Measurements from ENCODE around the gene PRKAG2.

The PRKAG2 gene

DNA sequence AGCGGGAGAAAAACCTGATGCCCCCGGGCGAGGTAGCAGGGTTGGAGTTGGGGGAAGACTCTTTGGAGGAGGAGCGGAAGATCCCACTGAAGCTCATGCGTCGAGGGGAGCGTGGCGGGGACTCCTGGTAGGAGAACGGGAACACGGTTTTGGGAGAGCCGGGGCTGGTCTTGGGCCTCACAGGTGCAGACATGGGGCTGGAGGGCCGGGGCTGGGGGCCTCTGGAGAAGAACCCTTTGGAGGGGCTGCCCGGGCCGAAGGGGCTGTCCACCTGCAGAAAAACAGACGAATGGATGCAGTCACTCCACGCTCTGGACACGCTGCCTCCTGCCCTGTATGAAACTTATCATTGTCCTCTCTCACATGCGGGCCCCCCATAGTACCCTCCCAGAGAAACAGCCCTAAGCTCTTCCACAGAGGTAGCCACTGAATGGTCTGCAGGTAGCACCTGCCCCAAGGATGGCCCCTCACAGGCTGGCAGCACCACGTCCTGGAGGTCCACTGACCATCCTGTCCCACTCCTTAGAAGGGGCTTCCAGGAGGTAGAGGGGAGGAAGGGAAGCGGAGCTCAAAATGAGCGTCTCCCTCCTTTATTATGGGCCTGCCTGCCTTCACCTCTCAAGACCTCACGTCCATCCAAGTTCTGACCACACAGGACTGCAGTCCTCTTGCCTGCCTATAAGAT lies 95.6 kb downstream of the PRKAG2 start:
- no peaks in the 10 kb centered on the region for H3K79me2 ChIP-seq (ENCODE audit: low read length)
- no peak overlapping the region for H3K4me2 ChIP-seq (ENCODE audit: low read length)
- TF ChIP-seq EZH2phosphoT487 (IDR thresholded peaks at IDR 0.05; ENCODE audit: low read depth), result no peak
- TF ChIP-seq, protein P1, sequence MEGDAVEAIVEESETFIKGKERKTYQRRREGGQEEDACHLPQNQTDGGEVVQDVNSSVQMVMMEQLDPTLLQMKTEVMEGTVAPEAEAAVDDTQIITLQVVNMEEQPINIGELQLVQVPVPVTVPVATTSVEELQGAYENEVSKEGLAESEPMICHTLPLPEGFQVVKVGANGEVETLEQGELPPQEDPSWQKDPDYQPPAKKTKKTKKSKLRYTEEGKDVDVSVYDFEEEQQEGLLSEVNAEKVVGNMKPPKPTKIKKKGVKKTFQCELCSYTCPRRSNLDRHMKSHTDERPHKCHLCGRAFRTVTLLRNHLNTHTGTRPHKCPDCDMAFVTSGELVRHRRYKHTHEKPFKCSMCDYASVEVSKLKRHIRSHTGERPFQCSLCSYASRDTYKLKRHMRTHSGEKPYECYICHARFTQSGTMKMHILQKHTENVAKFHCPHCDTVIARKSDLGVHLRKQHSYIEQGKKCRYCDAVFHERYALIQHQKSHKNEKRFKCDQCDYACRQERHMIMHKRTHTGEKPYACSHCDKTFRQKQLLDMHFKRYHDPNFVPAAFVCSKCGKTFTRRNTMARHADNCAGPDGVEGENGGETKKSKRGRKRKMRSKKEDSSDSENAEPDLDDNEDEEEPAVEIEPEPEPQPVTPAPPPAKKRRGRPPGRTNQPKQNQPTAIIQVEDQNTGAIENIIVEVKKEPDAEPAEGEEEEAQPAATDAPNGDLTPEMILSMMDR (IDR thresholded peaks at IDR 0.05; ENCODE audit: low read depth, low read length), result no peak
- H3K36me3 ChIP-seq (replicated peaks; ENCODE audit: low read depth, low read length), result no peaks in the 10 kb centered on the region
- peaks cover 4% of the 10 kb centered on the region; the same call in 1 of the 2 replicates for H3K4me1 ChIP-seq (ENCODE audit: low read length)
- H4K20me1 ChIP-seq (ENCODE audit: insufficient read depth, low read length), result no peaks in the 10 kb centered on the region
- no peak overlapping the region for H2AFZ ChIP-seq (ENCODE audit: low read depth, low read length)
- H3K9me3 ChIP-seq (ENCODE audit: insufficient read depth, low read length), result no peaks in the 10 kb centered on the region; the same call in 1 of the 2 replicates
- H3K27me3 ChIP-seq (ENCODE audit: low read depth, low read length), result peaks cover 4% of the 10 kb centered on the region; the same call in 1 of the 2 replicates
- H3K4me3 ChIP-seq (ENCODE audit: low read length), result no peak overlapping the region
- no peak overlapping the region for H3K27ac ChIP-seq (ENCODE audit: low read length)
- H3K9ac ChIP-seq (ENCODE audit: low read length), result no peak overlapping the region

DNA sequence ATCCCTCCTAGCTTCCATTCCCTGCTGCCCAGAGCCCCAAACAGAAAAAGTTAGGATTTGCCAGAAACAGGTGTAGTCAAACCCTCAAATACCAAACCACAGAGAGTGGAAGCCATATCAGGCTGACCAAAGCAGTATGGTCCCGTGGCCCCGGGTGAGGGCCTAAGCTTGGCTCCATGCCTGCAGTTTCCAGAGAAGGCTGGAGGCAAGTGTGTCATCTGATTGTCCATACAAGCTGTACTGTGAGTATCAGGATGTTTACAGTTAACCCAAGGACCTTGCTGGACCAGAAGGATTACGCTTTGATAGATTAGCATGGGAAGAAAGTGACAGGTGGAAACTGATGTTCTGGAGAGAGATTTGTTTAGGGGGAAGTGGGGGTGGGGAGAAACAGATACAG lies 96.3 kb downstream of the PRKAG2 start:
- no peaks in the 10 kb centered on the region for H3K36me3 ChIP-seq (replicated peaks; ENCODE audit: low read depth, low read length)
- no peak for TF ChIP-seq EZH2phosphoT487 (IDR thresholded peaks at IDR 0.05; ENCODE audit: low read depth)
- TF ChIP-seq, protein P1 (IDR thresholded peaks at IDR 0.05; ENCODE audit: low read depth, low read length), result no peak

DNA sequence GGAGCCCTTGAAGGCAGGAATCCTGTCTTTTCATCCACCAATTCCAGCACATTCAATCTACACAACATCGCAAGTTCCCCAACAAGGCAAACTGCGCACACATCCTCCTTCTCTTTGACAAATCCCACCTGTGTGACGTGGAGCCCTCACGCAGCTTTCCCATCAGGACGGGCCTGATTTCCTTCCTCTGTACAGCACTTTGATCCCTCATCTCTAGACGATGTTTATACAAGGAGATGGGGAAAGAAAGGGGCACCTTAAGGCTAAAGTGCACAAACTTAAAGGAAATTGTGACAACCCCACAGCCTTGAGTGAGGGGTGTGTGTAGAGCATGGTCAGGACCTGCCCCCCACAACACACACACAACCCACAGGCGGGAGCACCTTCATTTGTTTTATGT lies 97.2 kb downstream of the PRKAG2 start:
- H3K4me2 ChIP-seq (ENCODE audit: low read length), result no peak overlapping the region
- no peaks in the 10 kb centered on the region for H3K79me2 ChIP-seq (ENCODE audit: low read length)
- H3K4me1 ChIP-seq (ENCODE audit: low read length), result peaks cover 4% of the 10 kb centered on the region; the same call in 1 of the 2 replicates
- H4K20me1 ChIP-seq (ENCODE audit: insufficient read depth, low read length), result no peaks in the 10 kb centered on the region
- no peaks in the 10 kb centered on the region; the same call in 1 of the 2 replicates for H3K9me3 ChIP-seq (ENCODE audit: insufficient read depth, low read length)
- H3K4me3 ChIP-seq (ENCODE audit: low read length), result no peak overlapping the region
- H3K9ac ChIP-seq (ENCODE audit: low read length), result no peak overlapping the region
- no peak overlapping the region for H2AFZ ChIP-seq (ENCODE audit: low read depth, low read length)
- H3K27ac ChIP-seq (ENCODE audit: low read length), result no peak overlapping the region
- TF ChIP-seq, protein P1 (IDR thresholded peaks at IDR 0.05; ENCODE audit: low read depth, low read length), result no peak
- no peak for TF ChIP-seq EZH2phosphoT487 (IDR thresholded peaks at IDR 0.05; ENCODE audit: low read depth)
- H3K27me3 ChIP-seq (ENCODE audit: low read depth, low read length), result peaks cover 4% of the 10 kb centered on the region; the same call in 1 of the 2 replicates
- H3K36me3 ChIP-seq (replicated peaks; ENCODE audit: low read depth, low read length), result no peaks in the 10 kb centered on the region

More for the DNA sequence above, 96.3 kb downstream of the PRKAG2 start:
- Histone ChIP-seq H3K79me2 (ENCODE audit: low read length) (no peaks in the 10 kb centered on the region), H2AFZ (ENCODE audit: low read depth, low read length) (no peak overlapping the region), H3K27ac (ENCODE audit: low read length) (no peak overlapping the region), H3K9ac (ENCODE audit: low read length) (no peak overlapping the region), H3K9me3 (ENCODE audit: insufficient read depth, low read length) (no peaks in the 10 kb centered on the region; the same call in 1 of the 2 replicates), H4K20me1 (ENCODE audit: insufficient read depth, low read length) (no peaks in the 10 kb centered on the region), H3K4me2 (ENCODE audit: low read length) (no peak overlapping the region), H3K27me3 (ENCODE audit: low read depth, low read length) (peaks cover 4% of the 10 kb centered on the region; the same call in 1 of the 2 replicates), H3K4me3 (ENCODE audit: low read length) (no peak overlapping the region), H3K4me1 (ENCODE audit: low read length) (peaks cover 4% of the 10 kb centered on the region; the same call in 1 of the 2 replicates)

DNA sequence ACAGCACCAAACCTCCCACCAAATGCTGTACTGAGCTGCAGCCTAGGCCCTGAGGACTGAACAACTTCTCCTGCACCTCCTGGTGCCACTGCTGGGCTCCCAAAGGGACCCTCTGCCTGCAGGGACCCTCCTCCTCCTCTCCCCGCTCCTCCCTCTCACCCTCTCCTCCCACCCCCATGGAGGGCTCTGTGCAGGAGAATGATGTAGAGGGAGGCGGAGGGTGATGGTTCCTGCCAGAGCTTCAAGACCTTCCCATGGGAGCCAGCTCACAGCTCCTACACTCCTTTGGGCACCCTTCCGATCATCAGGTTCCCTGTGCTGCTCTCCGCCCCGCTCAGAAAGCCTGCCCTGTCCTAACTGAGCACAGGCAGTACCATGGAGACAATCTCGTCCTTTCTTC lies 97.7 kb downstream of the PRKAG2 start:
- peaks cover 4% of the 10 kb centered on the region; the same call in 1 of the 2 replicates for H3K27me3 ChIP-seq (ENCODE audit: low read depth, low read length)
- H3K4me3 ChIP-seq (ENCODE audit: low read length), result no peak overlapping the region
- H3K9me3 ChIP-seq (ENCODE audit: insufficient read depth, low read length), result no peaks in the 10 kb centered on the region; the same call in 1 of the 2 replicates
- no peaks in the 10 kb centered on the region for H3K79me2 ChIP-seq (ENCODE audit: low read length)
- no peak for TF ChIP-seq EZH2phosphoT487 (IDR thresholded peaks at IDR 0.05; ENCODE audit: low read depth)
- TF ChIP-seq, protein P1 (IDR thresholded peaks at IDR 0.05; ENCODE audit: low read depth, low read length), result no peak
- H3K9ac ChIP-seq (ENCODE audit: low read length), result no peak overlapping the region
- H3K36me3 ChIP-seq (replicated peaks; ENCODE audit: low read depth, low read length), result no peaks in the 10 kb centered on the region
- H3K4me2 ChIP-seq (ENCODE audit: low read length), result no peak overlapping the region
- H2AFZ ChIP-seq (ENCODE audit: low read depth, low read length), result no peak overlapping the region
- H4K20me1 ChIP-seq (ENCODE audit: insufficient read depth, low read length), result no peaks in the 10 kb centered on the region
- no peak overlapping the region for H3K27ac ChIP-seq (ENCODE audit: low read length)
- H3K4me1 ChIP-seq (ENCODE audit: low read length), result peaks cover 4% of the 10 kb centered on the region; the same call in 1 of the 2 replicates
